ES-I3 (cell line): ENCODE measurements around the gene SMIM38.

ENCODE experiments used
- H3K36me3 ChIP-seq: 2 replicates; pipeline ENCODE4 v1.6.1; 2013; ENCODE audit warnings: mild to moderate bottlenecking, low read length, control low read depth, moderate library complexity; ENCODE audit not compliant: insufficient read depth
- H3K4me1 ChIP-seq: 2 replicates; pipeline ENCODE4 v1.6.1; 2013; ENCODE audit warnings: mild to moderate bottlenecking, control low read depth, low read length; ENCODE audit not compliant: insufficient read depth
- H3K9ac ChIP-seq: 2 replicates; pipeline ENCODE4 v1.6.1; 2013; ENCODE audit warnings: low read depth, mild to moderate bottlenecking, low read length, moderate library complexity
- H3K9me3 ChIP-seq: 2 replicates; pipeline ENCODE4 v1.6.1; 2013; ENCODE audit warnings: mild to moderate bottlenecking, low read length, moderate library complexity; ENCODE audit not compliant: control insufficient read depth, insufficient read depth

SMIM38 gene

GRCh38 chr11:69166218-69167115 lies 10.7 kb downstream of the SMIM38 start:
- Histone ChIP-seq H3K9me3 (peaks cover 4% of the 10 kb centered on the region), H3K36me3 (no peaks in the 10 kb centered on the region), H3K4me1 (no peaks in the 10 kb centered on the region; the same call in 1 of the 2 replicates), H3K9ac (no peak overlapping the region)

GRCh38 chr11:69167130-69167915 lies 11.6 kb downstream of the SMIM38 start:
- H3K9me3 ChIP-seq: peaks cover 7% of the 10 kb centered on the region
- H3K4me1 ChIP-seq: no peaks in the 10 kb centered on the region; the same call in 1 of the 2 replicates
- H3K36me3 ChIP-seq: no peaks in the 10 kb centered on the region
- no peak overlapping the region for H3K9ac ChIP-seq

GRCh38 chr11:69167916-69168691 lies 12.4 kb downstream of the SMIM38 start:
- H3K9me3 ChIP-seq: peaks cover 7% of the 10 kb centered on the region
- no peaks in the 10 kb centered on the region; the same call in 1 of the 2 replicates for H3K4me1 ChIP-seq
- H3K9ac ChIP-seq: no peak overlapping the region
- H3K36me3 ChIP-seq: no peaks in the 10 kb centered on the region

- Histone ChIP-seq H3K4me1 (no peaks in the 10 kb centered on the region; the same call in 1 of the 2 replicates), H3K9me3 (peaks cover 5% of the 10 kb centered on the region), H3K9ac (no peak overlapping the region), H3K36me3 (no peaks in the 10 kb centered on the region)
Observed at GRCh38 chr11:69169479-69169878, 13.7 kb downstream of the SMIM38 start.

- H3K4me1 ChIP-seq: no peaks in the 10 kb centered on the region; the same call in 1 of the 2 replicates
Observed at GRCh38 chr11:69170704-69171103, 15.0 kb downstream of the SMIM38 start.

GRCh38 chr11:69171476-69172240 lies 15.9 kb downstream of the SMIM38 start:
- Histone ChIP-seq H3K9ac (no peak overlapping the region), H3K4me1 (no peaks in the 10 kb centered on the region), H3K9me3 (peaks cover 5% of the 10 kb centered on the region), H3K36me3 (no peaks in the 10 kb centered on the region)

More at GRCh38 chr11:69170704-69171103, 15.0 kb downstream of the SMIM38 start:
- Histone ChIP-seq H3K9ac (no peak overlapping the region), H3K36me3 (no peaks in the 10 kb centered on the region), H3K9me3 (peaks cover 5% of the 10 kb centered on the region)

GRCh38 chr11:69172674-69173073 lies 16.9 kb downstream of the SMIM38 start:
- Histone ChIP-seq H3K9me3 (peaks cover 5% of the 10 kb centered on the region), H3K9ac (no peak overlapping the region), H3K36me3 (no peaks in the 10 kb centered on the region), H3K4me1 (no peaks in the 10 kb centered on the region)

GRCh38 chr11:69173331-69173730 lies 17.6 kb downstream of the SMIM38 start:
- no peaks in the 10 kb centered on the region for H3K36me3 ChIP-seq
- peaks cover 5% of the 10 kb centered on the region for H3K9me3 ChIP-seq
- no peaks in the 10 kb centered on the region for H3K4me1 ChIP-seq
- no peak overlapping the region for H3K9ac ChIP-seq

- Histone ChIP-seq H3K36me3 (no peaks in the 10 kb centered on the region), H3K9ac (no peak overlapping the region), H3K4me1 (no peaks in the 10 kb centered on the region), H3K9me3 (peaks cover 5% of the 10 kb centered on the region)
Observed at GRCh38 chr11:69173925-69174581, 18.3 kb downstream of the SMIM38 start.

- Histone ChIP-seq H3K36me3 (no peaks in the 10 kb centered on the region), H3K4me1 (no peaks in the 10 kb centered on the region), H3K9me3 (peaks cover 5% of the 10 kb centered on the region), H3K9ac (no peak overlapping the region)
Observed at GRCh38 chr11:69174841-69175240, 19.1 kb downstream of the SMIM38 start.

- H3K9me3 ChIP-seq: peaks cover 2% of the 10 kb centered on the region
- no peaks in the 10 kb centered on the region for H3K4me1 ChIP-seq
- no peak overlapping the region for H3K9ac ChIP-seq
- H3K36me3 ChIP-seq: no peaks in the 10 kb centered on the region
Observed at GRCh38 chr11:69178819-69179482, 23.2 kb downstream of the SMIM38 start.

- Histone ChIP-seq H3K9ac (no peak overlapping the region), H3K36me3 (no peaks in the 10 kb centered on the region), H3K9me3 (no peaks in the 10 kb centered on the region), H3K4me1 (no peaks in the 10 kb centered on the region)
Observed at GRCh38 chr11:69180226-69180625, 24.5 kb downstream of the SMIM38 start.

- H3K9me3 ChIP-seq: no peaks in the 10 kb centered on the region
- no peaks in the 10 kb centered on the region for H3K4me1 ChIP-seq
- no peaks in the 10 kb centered on the region for H3K36me3 ChIP-seq
- no peak overlapping the region for H3K9ac ChIP-seq
Observed at GRCh38 chr11:69180726-69181125, 25.0 kb downstream of the SMIM38 start.
